Hematopoietic multipotent progenitor cell treated with erythropoietin and hydrocortisone succinate and interleukin-3 and kit ligand, for 17 days (in vitro differentiated cells): Measurements from ENCODE around the gene WT1.
A peak's percentile ranks its signal among the peaks of the same experiment; 100 is the strongest.
"Not testable (repeated sequence)": the region's sequence is repeated elsewhere in the genome, so short reads cannot be mapped to it uniquely, and the experiment has no call there.

ENCODE experiments used
- DNase-seq: peaks from one replicate; pipeline ENCODE4 v3.0.0-alpha.2; 2015; ENCODE audit warnings: low spot score

WT1 gene

GRCh38 chr11:32435511-32435941 lies at the start of gene WT1:
Gene WT1, minus strand, starts transcription at chr11:32435539.
- no peak for DNase-seq

DNA sequence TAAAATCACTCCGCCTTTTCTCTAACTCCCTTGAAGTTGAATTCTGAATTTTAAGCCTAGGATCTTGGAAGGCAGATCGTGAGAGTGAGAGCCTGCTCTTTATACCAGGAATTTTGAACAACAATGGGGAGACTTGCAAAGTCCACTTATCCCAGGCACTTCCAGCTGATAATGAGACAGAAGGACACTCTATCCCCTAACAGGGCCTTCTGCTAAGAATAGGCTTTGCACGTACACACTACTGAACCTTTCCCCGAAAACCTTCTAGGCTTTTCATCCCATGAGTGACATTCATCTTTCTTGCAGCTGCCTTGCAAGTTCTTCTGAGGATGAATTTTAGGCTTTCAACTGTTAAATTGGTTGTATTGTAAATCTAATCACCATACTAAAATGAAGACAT lies 44.0 kb upstream of the WT1 start:
- DNase-seq, result no peak

- DNase-seq, result no peak
Observed at GRCh38 chr11:32478277-32478731, 43.0 kb upstream of the WT1 start.

DNA sequence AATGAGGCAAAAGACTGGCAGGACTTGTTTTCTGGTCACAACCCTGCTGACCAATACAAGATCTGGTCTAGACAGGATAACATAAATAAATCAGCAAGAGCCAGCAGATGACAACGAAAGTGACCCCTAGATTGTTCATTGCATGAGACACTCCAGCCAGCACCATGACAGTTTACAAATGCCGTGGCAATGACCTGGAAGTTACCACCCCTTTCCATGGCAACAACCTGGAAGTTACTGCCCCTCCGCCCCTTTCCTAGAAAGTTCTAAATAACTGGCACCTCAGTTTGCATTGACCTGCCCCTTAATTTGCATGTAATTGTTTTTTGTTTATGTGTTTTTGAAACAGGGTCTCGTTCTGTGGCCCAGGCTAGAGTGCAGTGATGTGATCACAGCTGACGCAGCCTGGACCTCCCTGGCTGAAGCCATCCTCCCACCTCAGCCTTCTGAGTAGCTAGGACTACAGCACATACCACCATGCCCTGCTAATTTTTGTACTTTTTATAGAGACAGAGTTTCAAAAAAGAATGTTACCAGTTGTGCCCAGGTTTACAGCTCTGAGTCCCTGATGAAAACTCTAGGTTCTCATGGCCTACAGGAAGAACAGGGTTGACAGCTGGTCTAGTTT lies 38.1 kb upstream of the WT1 start:
- DNase-seq, result no peak

- DNase-seq, result no peak
Observed at GRCh38 chr11:32472226-32472625, 36.9 kb upstream of the WT1 start.

DNA sequence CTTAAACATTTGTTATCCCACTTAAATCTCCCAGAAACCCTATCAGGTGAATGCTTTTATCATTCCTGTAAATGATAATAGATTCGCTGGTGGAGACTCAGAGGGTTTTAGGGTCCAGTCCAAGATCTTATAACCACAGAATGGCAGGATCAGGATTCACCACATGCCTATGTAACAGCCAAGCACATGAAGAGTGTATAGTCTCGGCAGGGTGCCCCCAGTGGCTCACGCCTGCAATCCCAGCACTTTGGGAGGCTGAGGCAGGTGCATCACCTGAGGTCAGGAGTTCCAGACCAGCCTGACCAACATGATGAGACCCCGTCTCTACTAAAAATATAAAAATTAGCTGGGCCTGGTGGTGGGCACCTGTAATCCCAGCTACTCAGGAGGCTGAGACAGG lies 36.2 kb upstream of the WT1 start:
- DNase-seq, result not testable (repeated sequence)

DNA sequence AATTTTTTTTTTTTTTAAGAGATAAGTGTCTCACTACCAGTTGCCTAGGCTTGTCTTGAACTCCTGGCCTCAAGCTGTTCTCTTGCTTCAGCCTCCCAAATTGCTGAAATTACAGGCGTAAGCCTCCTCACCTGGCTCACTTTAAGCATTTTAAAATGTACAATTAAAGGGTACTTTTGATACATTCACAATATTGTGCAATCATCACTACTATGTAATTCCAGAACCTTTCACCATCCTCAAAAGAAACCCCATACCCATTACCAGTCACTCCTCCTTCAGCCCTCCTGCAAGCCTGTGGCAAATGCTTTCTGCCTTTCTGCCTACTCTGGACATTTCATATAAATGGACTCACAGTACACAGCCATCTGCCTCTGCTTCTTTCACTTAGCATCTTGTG lies 34.5 kb upstream of the WT1 start:
- no peak for DNase-seq

DNA sequence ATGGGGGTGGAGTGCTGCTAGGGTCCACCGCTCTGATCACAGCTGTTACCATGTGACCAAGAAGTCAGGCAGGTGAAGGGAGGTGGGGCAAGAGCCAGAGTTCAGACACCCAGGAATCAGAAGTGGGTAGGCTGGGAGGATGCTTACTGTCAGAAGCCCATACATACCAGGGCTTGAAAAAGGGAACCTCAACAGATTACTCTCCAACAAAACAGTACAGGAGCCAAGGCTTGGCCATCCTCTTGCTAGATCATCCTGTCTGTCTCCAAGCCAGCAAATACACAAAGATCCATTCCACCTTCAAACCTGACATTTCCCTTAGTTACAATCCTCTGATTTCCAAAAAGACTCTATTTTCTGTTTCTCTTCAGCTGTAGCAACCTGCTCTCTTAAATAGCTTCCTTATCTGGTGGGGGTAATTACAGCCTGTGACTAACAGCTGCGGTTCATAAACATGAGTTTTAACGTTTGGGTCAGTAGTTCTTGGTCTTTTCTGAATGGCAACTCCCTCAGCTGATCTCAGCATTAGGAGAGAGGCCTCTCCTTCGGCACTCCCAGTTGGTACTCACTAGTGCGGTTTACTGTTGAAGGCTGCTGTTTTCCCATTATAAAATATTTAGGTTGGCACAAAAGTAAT lies 31.1 kb upstream of the WT1 start:
- no peak for DNase-seq

DNA sequence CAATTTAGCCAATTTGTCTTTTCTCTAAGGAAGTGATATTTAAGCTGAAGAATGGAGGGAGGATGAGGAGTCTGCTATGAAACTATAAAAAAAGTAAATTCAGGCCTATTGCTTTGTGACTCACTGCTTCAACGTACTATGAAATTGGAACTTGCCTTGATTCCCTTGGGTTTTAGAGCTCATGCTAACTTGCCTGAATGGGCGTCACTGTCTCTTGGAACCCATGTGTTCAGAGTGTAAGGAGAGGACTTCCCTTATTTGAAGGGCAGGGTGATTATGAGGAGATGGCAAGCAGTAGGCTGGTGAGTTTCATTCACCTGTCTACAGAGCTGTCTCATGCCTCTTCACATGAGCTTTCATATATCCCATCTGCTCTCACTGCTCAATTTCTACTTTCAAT lies 28.7 kb upstream of the WT1 start:
- no peak for DNase-seq

- no peak for DNase-seq
Observed at GRCh38 chr11:32462011-32462690, 26.8 kb upstream of the WT1 start.

- DNase-seq, result no peak
Observed at GRCh38 chr11:32456864-32457263, 21.5 kb upstream of the WT1 start.

- DNase-seq, result no peak
Observed at GRCh38 chr11:32454993-32455392, 19.7 kb upstream of the WT1 start.

DNA sequence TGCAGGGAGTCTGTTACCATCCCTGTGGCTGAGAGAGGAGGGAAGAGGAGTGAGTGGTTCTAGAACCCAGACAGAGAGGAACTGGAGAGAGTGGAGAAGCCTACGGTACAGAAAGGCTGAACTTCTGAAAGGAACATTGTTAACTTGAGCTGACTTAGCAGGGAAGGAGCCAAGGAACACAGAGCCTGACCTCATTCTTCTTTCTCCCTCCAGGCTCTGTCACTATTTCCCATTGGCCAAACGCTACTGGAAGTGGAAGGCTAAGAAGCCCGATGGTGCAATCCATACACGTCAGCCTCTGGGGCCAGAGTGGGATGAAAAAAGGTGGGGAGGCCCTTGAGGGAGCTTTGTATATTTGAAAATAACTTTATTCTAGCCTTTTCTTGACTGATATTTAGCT lies 16.5 kb upstream of the WT1 start:
- no peak for DNase-seq

- peak; percentile 75 for DNase-seq
Observed at GRCh38 chr11:32450372-32450771, 15.0 kb upstream of the WT1 start.

GRCh38 chr11:32448232-32448631 lies 12.9 kb upstream of the WT1 start:
- peak; percentile 32 for DNase-seq

- DNase-seq, result peak; percentile 18
Observed at GRCh38 chr11:32447252-32447651, 11.9 kb upstream of the WT1 start.

- DNase-seq, result no peak
Observed at GRCh38 chr11:32446227-32446626, 10.9 kb upstream of the WT1 start.

DNA sequence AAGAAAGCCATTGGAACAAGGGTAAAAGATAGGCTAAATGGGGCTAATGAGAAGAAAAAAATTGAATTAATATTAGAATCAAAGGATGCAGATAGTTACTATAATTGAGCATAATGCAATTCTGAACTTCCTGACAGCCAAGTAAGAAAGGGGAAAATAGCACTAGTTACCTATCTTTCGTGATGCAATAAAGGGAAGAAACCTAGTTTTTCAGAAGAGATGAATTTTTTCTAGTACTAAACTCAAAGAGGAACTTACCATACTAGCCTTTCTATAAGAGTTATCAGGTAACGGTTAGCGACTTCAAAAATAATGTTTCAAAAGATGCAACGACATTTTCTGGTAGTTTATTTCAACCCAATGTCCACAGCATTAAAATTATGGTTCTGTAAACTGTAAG lies 8.8 kb upstream of the WT1 start:
- no peak for DNase-seq

DNA sequence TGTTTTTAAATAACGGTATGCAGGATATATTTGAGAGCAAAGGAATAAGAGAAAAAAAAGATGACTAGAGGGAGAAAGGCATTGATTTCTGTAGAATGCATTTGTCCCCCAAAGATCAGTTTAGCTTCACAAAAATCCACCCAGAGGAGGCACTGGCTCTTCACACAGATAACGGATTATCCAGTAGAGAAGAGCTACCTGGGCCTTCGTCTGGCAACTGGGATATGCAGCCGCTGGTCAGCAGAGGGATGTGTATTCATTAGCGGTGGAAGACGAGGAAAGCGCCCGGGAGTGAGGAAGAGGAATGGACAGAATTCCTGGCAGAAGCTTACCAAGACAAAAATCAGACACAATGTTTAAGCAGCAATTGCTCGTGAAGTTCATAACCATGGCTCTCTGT lies 5.6 kb upstream of the WT1 start:
- DNase-seq, result no peak

DNA sequence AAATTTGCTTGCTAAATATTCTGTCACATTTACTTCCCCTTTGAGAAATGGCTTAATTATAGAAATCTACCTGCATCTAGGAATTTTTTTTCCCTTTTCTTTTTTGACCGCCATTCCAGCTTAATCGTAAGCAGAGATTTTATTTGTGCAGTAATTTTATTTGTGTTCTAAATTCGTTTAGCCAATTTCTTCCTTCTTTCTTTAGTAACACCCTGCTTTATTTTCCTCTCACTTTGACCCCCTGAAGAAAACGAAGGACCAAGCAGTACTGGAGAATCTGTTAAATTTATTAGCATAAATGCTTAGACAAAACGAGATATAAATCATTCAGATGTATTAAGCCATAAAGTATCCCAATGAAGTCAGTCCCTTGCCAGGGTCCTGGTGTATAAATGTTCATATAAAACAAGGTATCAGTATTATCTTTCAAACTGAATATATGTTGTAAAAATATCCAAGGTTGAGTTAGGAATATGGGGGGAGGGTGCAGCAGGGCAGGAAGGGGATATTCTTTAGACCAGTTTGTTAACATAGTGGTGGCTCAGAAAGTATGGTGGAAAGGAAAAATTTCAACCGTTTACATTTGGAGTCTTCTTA lies 5.1 kb upstream of the WT1 start:
- no peak for DNase-seq

GRCh38 chr11:32439501-32440210 lies 4.3 kb upstream of the WT1 start:
- no peak for DNase-seq

DNA sequence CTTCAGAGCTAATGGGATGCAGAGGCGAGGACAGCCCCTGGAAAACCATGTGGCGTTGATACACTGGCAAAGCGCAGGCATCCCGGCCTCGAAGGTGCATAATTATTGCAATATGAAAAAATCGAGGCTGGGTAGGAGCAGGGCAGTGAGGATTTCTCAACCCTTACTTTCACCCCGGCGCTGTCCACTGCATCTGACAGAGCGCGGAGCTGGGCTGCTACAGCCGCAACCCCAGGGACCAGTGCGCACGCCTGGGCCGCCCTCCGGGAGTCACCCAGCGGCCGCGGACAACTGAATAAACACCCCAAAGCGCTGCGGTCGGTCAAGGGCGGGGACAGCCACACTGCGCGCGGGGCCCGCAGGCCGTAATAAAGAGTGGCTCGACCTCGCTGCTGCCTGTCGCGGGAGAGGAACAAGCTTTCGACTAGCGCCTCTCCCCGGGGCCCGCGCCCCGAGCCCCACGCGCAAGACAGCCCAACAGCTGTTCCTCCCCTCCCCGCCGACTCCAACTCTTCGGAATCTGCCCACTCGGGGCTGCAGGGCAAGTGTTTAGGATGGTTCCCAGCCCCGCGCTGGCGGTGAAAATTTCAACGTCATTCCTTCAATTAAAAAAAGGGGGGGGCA lies 3.6 kb upstream of the WT1 start:
- DNase-seq, result no peak
